SW 1271 (cell line): ENCODE results near the gene ENTPD2.

Experiments used
- DNase-seq, 2 experiments: peaks; one replicate each; lab custom pipeline; 2025; lab: John Stamatoyannopoulos, UW

ENTPD2 gene

DNA sequence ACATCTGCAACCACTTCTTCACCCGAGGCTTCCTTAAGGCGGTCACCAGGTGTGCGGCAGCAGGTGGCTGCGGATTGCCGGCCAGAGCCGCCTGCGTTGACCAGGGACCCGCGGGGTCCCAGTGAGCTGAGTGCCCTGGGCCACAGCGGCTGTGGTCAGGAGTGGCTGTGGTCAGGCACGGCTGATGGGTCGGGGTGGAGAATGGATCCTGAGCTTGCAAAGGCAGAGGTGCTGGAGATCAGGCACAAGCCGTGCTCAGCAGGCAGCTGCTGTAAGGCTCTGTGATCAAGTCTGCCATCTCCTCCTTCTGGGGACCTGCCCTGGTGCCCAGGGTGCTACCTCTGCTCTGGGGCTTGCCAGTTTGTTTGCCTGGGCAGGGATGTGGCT, 25.5 kb upstream of the ENTPD2 start:
- DNase-seq = no peak

- no peak for DNase-seq
Measured at GRCh38 chr9:137078701-137079400, 25.0 kb upstream of the ENTPD2 start.

GRCh38 chr9:137077758-137078693, 24.2 kb upstream of the ENTPD2 start:
- no peak for DNase-seq

DNA sequence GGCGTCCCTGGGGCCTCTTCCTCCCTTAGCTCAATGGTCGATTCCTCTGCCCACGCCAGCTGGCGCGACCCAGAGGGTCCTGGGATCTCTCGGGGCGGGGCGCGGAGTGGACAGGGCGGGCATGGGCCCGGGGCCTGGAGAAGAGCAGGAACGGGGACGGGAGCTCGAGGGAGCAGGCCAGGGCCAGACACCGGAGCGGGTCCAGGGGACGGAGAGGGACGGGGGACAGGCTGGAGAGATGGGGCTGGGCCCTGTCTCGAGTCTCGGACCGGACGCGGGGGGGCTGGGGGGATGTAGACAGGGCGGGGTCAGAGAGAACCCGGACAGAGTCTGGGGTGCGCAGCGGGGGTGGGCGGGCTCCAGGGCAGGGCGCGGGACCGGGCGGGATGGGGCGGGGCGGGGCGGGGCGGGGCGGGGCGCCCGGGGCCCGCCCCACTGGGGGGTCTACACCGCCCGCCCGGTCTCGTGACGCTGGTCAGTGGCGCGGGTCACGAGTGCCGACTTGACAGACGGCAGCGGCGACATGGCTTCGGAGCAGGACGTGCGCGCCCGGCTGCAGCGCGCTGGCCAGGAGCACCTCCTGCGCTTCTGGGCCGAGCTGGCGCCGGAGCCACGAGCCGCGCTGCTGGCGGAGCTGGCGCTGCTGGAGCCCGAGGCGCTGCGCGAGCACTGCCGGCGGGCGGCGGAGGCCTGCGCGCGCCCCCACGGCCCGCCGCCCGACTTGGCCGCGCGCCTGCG, 23.3 kb upstream of the ENTPD2 start, which contains the start of gene UAP1L1:
UAP1L1 (plus strand) TSS at position 508 of the 738 bp plus-strand sequence; CDS start at position 524, 16 bp downstream.
- DNase-seq = peak in 1 of 2 experiments; percentile 29

- no peak for DNase-seq
Measured at GRCh38 chr9:137076636-137077009, 22.8 kb upstream of the ENTPD2 start.

- DNase-seq = no peak
Measured at GRCh38 chr9:137075275-137075775, 21.5 kb upstream of the ENTPD2 start.

- DNase-seq = no peak
Measured at GRCh38 chr9:137074657-137075274, 20.9 kb upstream of the ENTPD2 start.

GRCh38 chr9:137073992-137074399, 20.1 kb upstream of the ENTPD2 start:
- DNase-seq = no peak

DNA sequence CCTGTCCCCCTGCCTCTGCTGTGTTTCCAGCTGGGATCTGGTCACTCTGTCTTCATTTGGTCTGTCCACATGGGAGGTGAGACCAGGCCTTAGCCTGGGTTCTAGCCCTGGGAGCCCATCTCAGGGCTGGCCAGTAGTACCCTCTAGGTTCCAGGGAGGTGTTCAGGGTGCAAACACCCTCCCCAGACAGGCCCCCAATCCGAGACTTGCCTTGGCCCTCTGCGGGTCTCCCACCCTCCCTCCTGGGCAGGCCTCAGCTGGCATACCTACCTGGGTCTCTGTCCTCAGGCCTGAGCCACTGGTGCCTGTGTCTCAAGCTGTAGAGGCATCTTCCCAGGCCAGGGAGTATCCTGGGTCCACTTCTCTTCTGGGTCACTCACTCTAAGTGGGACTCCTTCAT, 17.4 kb upstream of the ENTPD2 start:
- no peak for DNase-seq

- peak in 1 of 2 experiments; percentile 57 for DNase-seq
Measured at GRCh38 chr9:137070906-137071275, 17.0 kb upstream of the ENTPD2 start.

DNA sequence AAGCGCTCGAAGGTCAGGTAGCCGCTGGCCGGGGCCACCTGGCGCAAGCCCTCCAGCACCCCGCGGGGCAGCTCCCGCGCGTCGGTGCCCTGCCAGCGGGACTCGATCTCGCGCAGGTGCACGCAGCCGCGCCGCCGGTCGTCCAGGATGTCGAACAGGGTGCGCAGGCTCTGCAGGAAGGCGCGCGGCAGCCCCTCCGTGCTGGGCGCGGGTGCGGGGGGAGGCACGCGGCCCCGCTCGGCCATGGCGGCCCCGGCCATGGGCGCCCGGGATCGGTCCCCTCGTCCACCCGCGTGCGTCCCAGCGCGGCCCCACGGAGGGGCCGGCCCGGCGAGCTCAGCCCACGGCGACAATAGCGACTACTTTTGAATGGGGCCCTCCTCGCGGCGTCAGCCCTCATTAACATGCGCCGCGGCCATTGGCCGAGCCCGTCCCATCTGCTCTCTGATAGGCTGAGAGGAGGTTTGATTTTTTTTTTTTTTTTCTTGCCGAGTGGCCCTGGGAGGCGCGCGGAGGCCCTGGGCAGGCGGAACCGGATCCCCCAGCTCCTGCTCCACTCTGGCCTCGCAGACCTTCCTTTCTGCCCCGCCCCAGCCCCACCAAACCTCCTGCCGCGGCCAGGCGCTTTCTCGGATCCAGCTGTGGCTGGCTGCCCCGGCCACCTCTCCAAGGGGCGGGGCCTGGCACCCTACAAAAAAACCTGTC, 16.5 kb upstream of the ENTPD2 start, which contains the start of gene SAPCD2:
SAPCD2 (minus strand) TSS at position 357 of the 705 bp plus-strand sequence; CDS start at position 260, 97 bp downstream.
- peak; percentile 81 to 90 for DNase-seq

DNA sequence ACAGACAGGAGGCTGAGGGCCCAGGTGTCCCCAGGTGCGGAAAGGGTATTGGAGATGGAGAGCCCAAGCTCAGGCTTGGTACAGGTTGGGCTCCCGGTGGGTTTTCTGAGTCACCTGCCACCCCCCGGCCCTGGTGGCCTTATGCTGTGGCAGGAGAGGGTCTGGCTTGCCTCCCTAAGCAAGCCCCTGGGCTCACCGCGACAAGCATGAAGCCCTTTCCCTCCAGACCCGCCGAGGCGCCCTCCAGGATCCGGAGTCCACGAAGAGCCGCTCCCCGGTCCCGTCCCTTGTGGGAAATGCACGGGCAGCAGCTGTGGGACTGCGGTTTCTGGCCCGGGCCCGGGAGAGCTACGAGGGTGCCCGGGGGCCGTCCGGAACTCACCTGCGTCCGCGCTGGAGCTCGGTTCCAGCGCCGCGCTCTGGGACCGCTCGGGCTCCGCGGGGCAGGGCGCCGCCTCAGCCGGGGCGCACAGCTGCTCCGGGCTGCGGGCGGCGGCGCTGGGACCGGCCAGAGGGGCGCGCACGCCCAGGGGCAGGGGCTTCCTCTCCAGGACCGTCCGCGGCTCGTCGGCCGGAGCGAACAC, 15.7 kb upstream of the ENTPD2 start:
- DNase-seq = no peak

- no peak for DNase-seq
Measured at GRCh38 chr9:137068539-137069507, 15.0 kb upstream of the ENTPD2 start.

- peak; percentile 50 to 73 for DNase-seq
Measured at GRCh38 chr9:137067860-137068538, 14.1 kb upstream of the ENTPD2 start.

DNA sequence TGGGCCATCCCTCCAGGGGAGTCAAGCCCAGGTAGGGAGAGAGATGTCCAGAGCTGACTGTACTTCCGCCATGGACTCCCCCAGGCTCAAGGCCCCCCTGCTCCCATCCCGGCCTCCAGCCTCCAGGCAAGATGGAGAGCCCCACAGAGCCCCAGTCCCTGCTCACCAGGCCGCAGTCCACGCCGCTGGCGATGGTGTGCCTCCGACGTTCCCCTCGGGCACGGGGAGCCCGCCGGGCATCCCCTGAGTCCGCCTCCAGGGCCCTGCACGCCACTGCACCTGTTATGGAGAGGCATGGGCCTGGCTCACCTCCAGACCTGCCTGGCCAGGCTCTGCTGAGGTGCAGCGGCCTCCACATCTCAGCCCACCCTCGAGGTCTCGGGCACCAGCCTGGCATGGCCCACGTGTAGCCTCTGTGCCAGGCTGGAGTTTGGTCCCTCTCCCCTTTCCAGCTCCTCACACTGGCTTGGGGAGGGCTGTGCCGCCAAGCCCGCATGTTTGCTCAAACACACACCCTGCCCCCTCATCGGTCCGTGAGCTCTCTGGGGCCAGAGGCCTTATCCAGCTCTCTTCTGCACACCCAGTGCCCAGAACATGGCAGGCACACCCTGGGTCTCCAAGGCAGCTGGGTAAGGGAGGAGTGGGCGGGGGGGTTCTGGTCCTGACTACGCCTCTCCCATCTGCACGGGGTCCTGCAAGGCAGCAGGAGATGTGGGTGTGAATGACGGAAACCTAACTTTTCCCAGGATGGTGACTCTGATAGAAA, 12.4 kb upstream of the ENTPD2 start:
- no peak for DNase-seq

- DNase-seq = no peak
Measured at GRCh38 chr9:137065336-137065967, 11.6 kb upstream of the ENTPD2 start.

GRCh38 chr9:137064880-137065164, 11.0 kb upstream of the ENTPD2 start:
- DNase-seq = no peak
